Fibroblast of villous mesenchyme (primary cell): ENCODE measurements around the gene CEP112. TPM values are rescaled to one million over a fixed set of nuclear protein-coding genes. Genes with fewer than 3 reads are reported as not detected.
"Not testable (repeated sequence)": the region's sequence is repeated elsewhere in the genome, so short reads cannot be mapped to it uniquely, and the experiment has no call there.

ENCODE experiments used
- DNase-seq: peaks from one replicate; pipeline ENCODE4 v3.0.0-alpha.2; 2010; ENCODE audit warnings: low read depth
- H3K4me3 ChIP-seq: 2 replicates; pipeline ENCODE4 v1.5.1; 2011; ENCODE audit warnings: low read depth, mild to moderate bottlenecking, low read length
- total RNA-seq: library from RNA; depleted of rRNA; stranded (reverse); fragments of >200 nt; gene quantifications from 2 replicates; pipeline ENCODE4 v1.2.3, GENCODE V29; 2012
- TF ChIP-seq, protein P1 (sequence below): IDR thresholded peaks from 2 replicates; pipeline ENCODE4 v1.5.1; 2012; ENCODE audit warnings: low read depth, mild to moderate bottlenecking, low read length; ENCODE audit not compliant: insufficient read depth

CEP112 gene
- total RNA-seq, 1 donor: 10.8 TPM

GRCh38 chr17:65852911-65853310 is 339.0 kb downstream of the CEP112 start:
- TF ChIP-seq, protein P1, sequence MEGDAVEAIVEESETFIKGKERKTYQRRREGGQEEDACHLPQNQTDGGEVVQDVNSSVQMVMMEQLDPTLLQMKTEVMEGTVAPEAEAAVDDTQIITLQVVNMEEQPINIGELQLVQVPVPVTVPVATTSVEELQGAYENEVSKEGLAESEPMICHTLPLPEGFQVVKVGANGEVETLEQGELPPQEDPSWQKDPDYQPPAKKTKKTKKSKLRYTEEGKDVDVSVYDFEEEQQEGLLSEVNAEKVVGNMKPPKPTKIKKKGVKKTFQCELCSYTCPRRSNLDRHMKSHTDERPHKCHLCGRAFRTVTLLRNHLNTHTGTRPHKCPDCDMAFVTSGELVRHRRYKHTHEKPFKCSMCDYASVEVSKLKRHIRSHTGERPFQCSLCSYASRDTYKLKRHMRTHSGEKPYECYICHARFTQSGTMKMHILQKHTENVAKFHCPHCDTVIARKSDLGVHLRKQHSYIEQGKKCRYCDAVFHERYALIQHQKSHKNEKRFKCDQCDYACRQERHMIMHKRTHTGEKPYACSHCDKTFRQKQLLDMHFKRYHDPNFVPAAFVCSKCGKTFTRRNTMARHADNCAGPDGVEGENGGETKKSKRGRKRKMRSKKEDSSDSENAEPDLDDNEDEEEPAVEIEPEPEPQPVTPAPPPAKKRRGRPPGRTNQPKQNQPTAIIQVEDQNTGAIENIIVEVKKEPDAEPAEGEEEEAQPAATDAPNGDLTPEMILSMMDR: no peak
- H3K4me3 ChIP-seq: no peak overlapping the region
- no peak for DNase-seq

- TF ChIP-seq, protein P1: no peak
- H3K4me3 ChIP-seq: no peak overlapping the region
- no peak for DNase-seq
Measured at GRCh38 chr17:65851965-65852736, 339.8 kb downstream of the CEP112 start.

- TF ChIP-seq, protein P1: no peak
- DNase-seq: no peak
- H3K4me3 ChIP-seq: no peak overlapping the region
Measured at GRCh38 chr17:65850486-65850885, 341.4 kb downstream of the CEP112 start.

DNA sequence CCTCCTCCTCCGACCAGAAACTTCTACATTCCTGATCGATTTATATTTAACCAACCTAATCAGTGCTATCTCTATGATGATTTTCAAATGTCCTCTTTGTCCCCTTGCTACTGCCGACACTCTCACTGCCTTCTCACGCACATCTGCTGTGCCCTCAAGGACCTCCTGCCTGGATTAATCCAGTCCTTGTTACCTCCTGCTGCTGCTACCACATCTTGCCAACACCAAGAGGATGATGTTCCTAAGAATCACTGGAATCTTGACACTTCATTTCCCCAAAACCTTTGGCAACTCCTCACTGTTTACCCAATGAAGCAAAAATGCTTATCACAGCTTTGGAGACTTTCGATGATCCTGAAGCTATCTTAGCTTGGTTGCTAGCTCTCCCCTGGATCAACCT is 343.2 kb downstream of the CEP112 start:
- TF ChIP-seq, protein P1: no peak
- no peak overlapping the region for H3K4me3 ChIP-seq
- no peak for DNase-seq

- no peak for DNase-seq
- no peak overlapping the region for H3K4me3 ChIP-seq
- TF ChIP-seq, protein P1: no peak
Measured at GRCh38 chr17:65841089-65841488, 350.8 kb downstream of the CEP112 start.

GRCh38 chr17:65837232-65837631 is 354.7 kb downstream of the CEP112 start:
- not testable (repeated sequence) for DNase-seq, H3K4me3 ChIP-seq

- no peak overlapping the region for H3K4me3 ChIP-seq
- no peak for DNase-seq
- TF ChIP-seq, protein P1: no peak
Measured at GRCh38 chr17:65833214-65833613, 358.7 kb downstream of the CEP112 start.
